Measurements from ENCODE around the gene YTHDF1. TPM values are rescaled to one million over a fixed set of nuclear protein-coding genes. Genes with fewer than 3 reads are reported as not detected.

Gene YTHDF1
- total RNA-seq, 1 donor from 2014 or later: 27.7 TPM

GRCh38 chr20:63217706-63218105 lies 1.8 kb upstream of the YTHDF1 start:
- Histone ChIP-seq H3K9me3 (no peaks in the 10 kb centered on the region), H3K27me3 (no peaks in the 10 kb centered on the region), H3K4me3 (no peak overlapping the region), H3K36me3 (peaks cover 0 to 22% of the 10 kb centered on the region in 2 donors), H3K27ac (no peak overlapping the region), H3K4me1 (peaks cover 34% of the 10 kb centered on the region)
- intact Hi-C loops (cut with DNase I): no loop called here
- no peak for DNase-seq (ENCODE audit: extremely low spot score in 2 of 2)
- TF ChIP-seq, protein P1, sequence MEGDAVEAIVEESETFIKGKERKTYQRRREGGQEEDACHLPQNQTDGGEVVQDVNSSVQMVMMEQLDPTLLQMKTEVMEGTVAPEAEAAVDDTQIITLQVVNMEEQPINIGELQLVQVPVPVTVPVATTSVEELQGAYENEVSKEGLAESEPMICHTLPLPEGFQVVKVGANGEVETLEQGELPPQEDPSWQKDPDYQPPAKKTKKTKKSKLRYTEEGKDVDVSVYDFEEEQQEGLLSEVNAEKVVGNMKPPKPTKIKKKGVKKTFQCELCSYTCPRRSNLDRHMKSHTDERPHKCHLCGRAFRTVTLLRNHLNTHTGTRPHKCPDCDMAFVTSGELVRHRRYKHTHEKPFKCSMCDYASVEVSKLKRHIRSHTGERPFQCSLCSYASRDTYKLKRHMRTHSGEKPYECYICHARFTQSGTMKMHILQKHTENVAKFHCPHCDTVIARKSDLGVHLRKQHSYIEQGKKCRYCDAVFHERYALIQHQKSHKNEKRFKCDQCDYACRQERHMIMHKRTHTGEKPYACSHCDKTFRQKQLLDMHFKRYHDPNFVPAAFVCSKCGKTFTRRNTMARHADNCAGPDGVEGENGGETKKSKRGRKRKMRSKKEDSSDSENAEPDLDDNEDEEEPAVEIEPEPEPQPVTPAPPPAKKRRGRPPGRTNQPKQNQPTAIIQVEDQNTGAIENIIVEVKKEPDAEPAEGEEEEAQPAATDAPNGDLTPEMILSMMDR (IDR thresholded peaks at IDR 0.05): no peak
- TF ChIP-seq POLR2AphosphoS5 (IDR thresholded peaks at IDR 0.05; ENCODE audit: insufficient read depth in 1 of 2, low read depth in 1 of 2) (no peak), POLR2A (IDR thresholded peaks at IDR 0.05) (no peak)

GRCh38 chr20:63216849-63217471 lies 1.0 kb upstream of the YTHDF1 start:
- Histone ChIP-seq H3K4me1 (peaks cover 42% of the 10 kb centered on the region), H3K9me3 (no peaks in the 10 kb centered on the region), H3K27ac (peak overlapping the region; percentile 56), H3K36me3 (peaks cover 0 to 30% of the 10 kb centered on the region in 2 donors), H3K4me3 (peak overlapping the region; percentile 91), H3K27me3 (no peaks in the 10 kb centered on the region)
- TF ChIP-seq, protein P1 (IDR thresholded peaks at IDR 0.05): no peak
- TF ChIP-seq POLR2AphosphoS5 (IDR thresholded peaks at IDR 0.05; ENCODE audit: insufficient read depth in 1 of 2, low read depth in 1 of 2) (no peak), POLR2A (IDR thresholded peaks at IDR 0.05) (no peak)
- DNase-seq (ENCODE audit: extremely low spot score in 2 of 2): no peak
- intact Hi-C loops (cut with DNase I): no loop called here

GRCh38 chr20:63215101-63216040 lies 560 bp downstream of the YTHDF1 start:
- H3K36me3 ChIP-seq: peaks cover 0 to 31% of the 10 kb centered on the region in 2 donors
- H3K27ac ChIP-seq: peak overlapping the region; percentile 74
- peak overlapping the region; percentile 91 for H3K4me3 ChIP-seq
- TF ChIP-seq, protein P1 (IDR thresholded peaks at IDR 0.05): no peak
- TF ChIP-seq POLR2A (IDR thresholded peaks at IDR 0.05) (no peak), POLR2AphosphoS5 (IDR thresholded peaks at IDR 0.05; ENCODE audit: insufficient read depth in 1 of 2, low read depth in 1 of 2) (no peak)
- intact Hi-C loops (cut with DNase I): no loop called here
- no peaks in the 10 kb centered on the region for H3K9me3 ChIP-seq
- peaks cover 58% of the 10 kb centered on the region for H3K4me1 ChIP-seq
- no peaks in the 10 kb centered on the region for H3K27me3 ChIP-seq
- no peak for DNase-seq (ENCODE audit: extremely low spot score in 2 of 2)

- peaks cover 58% of the 10 kb centered on the region for H3K4me1 ChIP-seq
- no peaks in the 10 kb centered on the region for H3K27me3 ChIP-seq
- no peaks in the 10 kb centered on the region for H3K9me3 ChIP-seq
- peak overlapping the region; percentile 91 for H3K4me3 ChIP-seq
- H3K27ac ChIP-seq: no peak overlapping the region
- DNase-seq (ENCODE audit: extremely low spot score in 2 of 2): no peak
- TF ChIP-seq POLR2A (IDR thresholded peaks at IDR 0.05) (no peak), POLR2AphosphoS5 (IDR thresholded peaks at IDR 0.05; ENCODE audit: insufficient read depth in 1 of 2, low read depth in 1 of 2) (no peak)
- TF ChIP-seq, protein P1 (IDR thresholded peaks at IDR 0.05): no peak
- intact Hi-C loops (cut with DNase I): no loop called here
- peaks cover 0 to 34% of the 10 kb centered on the region in 2 donors for H3K36me3 ChIP-seq
These were observed 1.4 kb downstream of the YTHDF1 start for GRCh38 chr20:63214514-63214913.

Data from vagina (tissue), 2 donors.